Endothelial cell of umbilical vein (primary cell): Measurements from ENCODE around the gene MARK3. TPM values are rescaled to one million over a fixed set of nuclear protein-coding genes. Genes with fewer than 3 reads are reported as not detected.

ENCODE experiments used
- BruUV-seq: library from RNA; stranded (reverse); fragments of 400-500 nt; replicated peaks from 2 replicates; lab custom pipeline; 2021; lab: Mats Ljungman, UMichigan
- CTCF ChIA-PET: fragments of 300-600, 350-600 bp; sonication (Branson Sonifier 250); formaldehyde crosslinking; loops from one replicate; lab custom pipeline; 2021; ENCODE audit warnings: antibody characterized with exemption, inconsistent platforms; lab: Charles Lee
- POLR2A ChIA-PET: fragments of 300-600, 350-600 bp; sonication (Branson Sonifier 250); formaldehyde crosslinking; loops from one replicate; lab custom pipeline; 2021; ENCODE audit warnings: antibody characterized with exemption, inconsistent platforms; lab: Charles Lee
- DNase-seq: peaks from one replicate; pipeline ENCODE4 v3.0.0-alpha.2; 2011; ENCODE audit warnings: low read depth, low spot score
- FAIRE-seq: peaks from 2 replicates; lab custom pipeline; 2011; peaks lifted over from hg19 to GRCh38; lab: Jason Lieb, UNC
- H2AFZ ChIP-seq: 2 replicates; pipeline ENCODE4 v1.6.0; 2012; ENCODE audit warnings: low read depth, low read length, control low read depth, inconsistent platforms
- H3K27ac ChIP-seq: 2 replicates; pipeline ENCODE4 v1.5.1; 2011; ENCODE audit warnings: low read depth, mild to moderate bottlenecking, control low read depth, low read length, moderate library complexity; ENCODE audit not compliant: insufficient read depth
- H3K27me3 ChIP-seq, 2 experiments: 2 replicates each; pipeline versions ENCODE4 v1.6.0 to v1.6.1; 2011; ENCODE audit warnings: low read length in 2 of 2, mixed read lengths in 1 of 2; ENCODE audit not compliant: control insufficient read depth in 2 of 2, insufficient read depth in 2 of 2
- H3K36me3 ChIP-seq, 2 experiments: 2 replicates in 1 of 2; 3 replicates in 1 of 2; pipeline ENCODE4 v1.5.1; 2011; ENCODE audit warnings: low read length in 2 of 2, mild to moderate bottlenecking in 1 of 2, moderate library complexity in 1 of 2; ENCODE audit not compliant: control insufficient read depth in 2 of 2, insufficient read depth in 2 of 2; ENCODE audit errors: extremely low read depth in 1 of 2
- H3K4me1 ChIP-seq: 3 replicates; pipeline ENCODE4 v1.5.1; 2011; ENCODE audit warnings: mild to moderate bottlenecking, low read length; ENCODE audit not compliant: control insufficient read depth, insufficient read depth; ENCODE audit errors: extremely low read depth
- H3K4me2 ChIP-seq: 2 replicates; pipeline ENCODE4 v1.6.1; 2011; ENCODE audit warnings: low read length, control low read depth, mixed read lengths; ENCODE audit not compliant: insufficient read depth
- H3K4me3 ChIP-seq, 3 experiments: fragments of 200-600 bp in 1 of 3; sonication (generic), shearing (Covaris generic) in 1 of 3; replicated peaks in 1 of 3; 2 replicates each; pipeline ENCODE4 v1.5.1; 2011 to 2016; ENCODE audit warnings: control low read depth in 3 of 3, low read length in 3 of 3, mild to moderate bottlenecking in 2 of 3, inconsistent platforms in 1 of 3, low read depth in 1 of 3, moderate library complexity in 1 of 3; ENCODE audit not compliant: insufficient read depth in 1 of 3
- H3K79me2 ChIP-seq: 2 replicates; pipeline ENCODE4 v1.6.0; 2012; ENCODE audit warnings: low read length, inconsistent platforms; ENCODE audit not compliant: control insufficient read depth, insufficient read depth
- H3K9ac ChIP-seq: replicated peaks from 2 replicates; pipeline ENCODE3; 2011; ENCODE audit warnings: low read length, control low read depth; ENCODE audit not compliant: insufficient read depth; ENCODE audit errors: extremely low read depth
- H3K9me1 ChIP-seq: replicated peaks from 3 replicates; pipeline ENCODE4 v1.6.0; 2011; ENCODE audit warnings: mild to moderate bottlenecking, low read length; ENCODE audit not compliant: control insufficient read depth, insufficient read depth; ENCODE audit errors: extremely low read depth
- H3K9me3 ChIP-seq: replicated peaks from 2 replicates; pipeline ENCODE4 v1.5.1; 2012; ENCODE audit warnings: low read length, inconsistent platforms; ENCODE audit not compliant: control insufficient read depth, insufficient read depth
- H4K20me1 ChIP-seq: replicated peaks from 2 replicates; pipeline ENCODE3; 2011; ENCODE audit warnings: mild to moderate bottlenecking, low read length; ENCODE audit not compliant: control insufficient read depth, insufficient read depth; ENCODE audit errors: extremely low read depth
- EZH2 ChIP-seq: IDR thresholded peaks from 2 replicates; pipeline ENCODE4 v1.6.1; 2012; ENCODE audit warnings: borderline replicate concordance, low read depth, mild to moderate bottlenecking, moderate library complexity, low read length, inconsistent platforms; ENCODE audit not compliant: severe bottlenecking
- FOS ChIP-seq: IDR thresholded peaks from 2 replicates; pipeline ENCODE4 v1.6.1; 2011; ENCODE audit warnings: mild to moderate bottlenecking, low read length, moderate library complexity, borderline replicate concordance; ENCODE audit not compliant: insufficient read depth
- GATA2 ChIP-seq: IDR thresholded peaks from 2 replicates; pipeline ENCODE4 v1.7.0; 2011; ENCODE audit warnings: low read depth, mild to moderate bottlenecking, moderate library complexity, mixed read lengths, low read length; ENCODE audit not compliant: insufficient read length, insufficient read depth
- JUN ChIP-seq: IDR thresholded peaks from 2 replicates; pipeline ENCODE4 v1.6.1; 2011; ENCODE audit warnings: borderline replicate concordance, low read depth; ENCODE audit not compliant: insufficient read length, insufficient read depth
- MYC ChIP-seq: IDR thresholded peaks from one replicate; pipeline ENCODE4 v1.6.1; 2011; ENCODE audit warnings: mild to moderate bottlenecking, low read depth, low read length
- POLR2A ChIP-seq: IDR thresholded peaks from 2 replicates; pipeline ENCODE4 v1.6.1; 2012; ENCODE audit warnings: low read depth, mild to moderate bottlenecking, control low read depth, low read length
- POLR2AphosphoS5 ChIP-seq: IDR thresholded peaks from 2 replicates; pipeline ENCODE4 v1.6.1; 2012; ENCODE audit warnings: low read depth, mild to moderate bottlenecking, control low read depth, low read length, moderate library complexity; ENCODE audit not compliant: insufficient read depth
- dilution Hi-C: fragments of 300-500 bp; cut with MboI; formaldehyde crosslinking; loops from one replicate; pipeline ENCODE4 v1.15.0; 2019; ENCODE audit warnings: low sequenced_read_pairs; ENCODE audit not compliant: extremely low pct_ligation_motif_present
- intact Hi-C: fragments of 100-400 bp; cut with micrococcal nuclease; formaldehyde crosslinking; loops from one replicate; pipeline ENCODE4 v1.10.0; 2022
- polyA plus RNA-seq, 4 experiments: library from polyadenylated mRNA; depleted of rRNA in 3 of 4; stranded (reverse) in 3 of 4; unstranded in 1 of 4; fragments of >200 nt; gene quantifications; 2 replicates each; pipeline versions ENCODE4 v1.2.1 to v1.2.3, GENCODE V29; 2011 to 2012; ENCODE audit warnings: missing spikeins in 1 of 4
- total RNA-seq: library from RNA; stranded (reverse); gene quantifications from 2 replicates; pipeline ENCODE4 v1.2.3, GENCODE V29; 2021
- TF ChIP-seq, protein P1 (sequence below): IDR thresholded peaks from 2 replicates; pipeline ENCODE4 v1.6.1; 2011; ENCODE audit not compliant: insufficient read depth, insufficient read length
- TF ChIP-seq, protein P2 (sequence below), 2 donors: IDR thresholded peaks; 1 replicate in 1 of 2; 2 replicates in 1 of 2; pipeline ENCODE4 v1.5.1; 2011; ENCODE audit warnings: low read length in 2 of 2, mild to moderate bottlenecking in 2 of 2, moderate library complexity in 2 of 2, control low read depth in 1 of 2, inconsistent platforms in 1 of 2, low read depth in 1 of 2; ENCODE audit not compliant: insufficient read depth in 1 of 2; ENCODE audit errors: extremely low read depth in 1 of 2

Gene MARK3
- total and polyA plus RNA-seq, 2 donors (not counting 3 experiments of a cell fraction or from before 2014, with no cell fraction given): 46.6 to 96.1 TPM

DNA sequence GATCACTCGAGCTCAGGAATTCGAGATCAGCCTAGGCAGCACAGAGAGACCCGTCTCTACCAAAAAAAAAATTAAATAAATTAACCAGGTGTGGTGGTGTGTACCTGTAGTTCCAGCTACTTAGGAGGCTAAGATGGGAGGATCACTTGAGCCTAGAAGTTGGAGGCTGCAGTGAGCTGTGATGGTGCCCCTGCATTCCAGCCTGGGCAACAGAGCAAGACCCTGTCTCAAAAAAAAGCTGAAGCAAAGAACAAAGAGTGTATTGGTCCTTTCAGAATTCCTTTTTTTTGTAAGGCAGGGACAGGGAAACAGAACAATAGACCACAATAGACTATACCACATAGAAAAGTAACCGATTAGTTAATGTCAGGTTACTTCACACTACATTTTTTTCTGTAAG, 47.4 kb downstream of the MARK3 start:
- no TSS peak for BruUV-seq
- no peak overlapping the region for H3K4me2 ChIP-seq
- intact Hi-C loops: no loop called here
- H3K9me3 ChIP-seq: no peaks in the 10 kb centered on the region
- FAIRE-seq (no peak), DNase-seq (no peak)
- no peaks in the 10 kb centered on the region for H3K27me3 ChIP-seq
- no peak overlapping the region for H3K27ac ChIP-seq
- H3K9ac ChIP-seq: no peak overlapping the region
- TF ChIP-seq, protein P1, sequence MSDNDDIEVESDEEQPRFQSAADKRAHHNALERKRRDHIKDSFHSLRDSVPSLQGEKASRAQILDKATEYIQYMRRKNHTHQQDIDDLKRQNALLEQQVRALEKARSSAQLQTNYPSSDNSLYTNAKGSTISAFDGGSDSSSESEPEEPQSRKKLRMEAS: no peak
- no peak for TF ChIP-seq POLR2A
- TF ChIP-seq POLR2AphosphoS5: no peak
- TF ChIP-seq JUN: no peak
- no peak for TF ChIP-seq GATA2
- no peak for TF ChIP-seq EZH2
- TF ChIP-seq FOS: no peak
- TF ChIP-seq MYC: no peak
- TF ChIP-seq, protein P2, sequence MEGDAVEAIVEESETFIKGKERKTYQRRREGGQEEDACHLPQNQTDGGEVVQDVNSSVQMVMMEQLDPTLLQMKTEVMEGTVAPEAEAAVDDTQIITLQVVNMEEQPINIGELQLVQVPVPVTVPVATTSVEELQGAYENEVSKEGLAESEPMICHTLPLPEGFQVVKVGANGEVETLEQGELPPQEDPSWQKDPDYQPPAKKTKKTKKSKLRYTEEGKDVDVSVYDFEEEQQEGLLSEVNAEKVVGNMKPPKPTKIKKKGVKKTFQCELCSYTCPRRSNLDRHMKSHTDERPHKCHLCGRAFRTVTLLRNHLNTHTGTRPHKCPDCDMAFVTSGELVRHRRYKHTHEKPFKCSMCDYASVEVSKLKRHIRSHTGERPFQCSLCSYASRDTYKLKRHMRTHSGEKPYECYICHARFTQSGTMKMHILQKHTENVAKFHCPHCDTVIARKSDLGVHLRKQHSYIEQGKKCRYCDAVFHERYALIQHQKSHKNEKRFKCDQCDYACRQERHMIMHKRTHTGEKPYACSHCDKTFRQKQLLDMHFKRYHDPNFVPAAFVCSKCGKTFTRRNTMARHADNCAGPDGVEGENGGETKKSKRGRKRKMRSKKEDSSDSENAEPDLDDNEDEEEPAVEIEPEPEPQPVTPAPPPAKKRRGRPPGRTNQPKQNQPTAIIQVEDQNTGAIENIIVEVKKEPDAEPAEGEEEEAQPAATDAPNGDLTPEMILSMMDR (IDR thresholded peaks at IDR 0.05; ENCODE audit: extremely low read depth in 1 of 2, insufficient read depth in 1 of 2, low read depth in 1 of 2, low read length in 2 of 2): no peak
- H3K79me2 ChIP-seq: peaks cover 68% of the 10 kb centered on the region
- H4K20me1 ChIP-seq: no peaks in the 10 kb centered on the region
- dilution Hi-C loops: no loop called here
- H3K36me3 ChIP-seq: peaks cover 4 to 6% of the 10 kb centered on the region in 2 experiments
- no peaks in the 10 kb centered on the region for H3K4me1 ChIP-seq
- POLR2A ChIA-PET: no interaction called here
- no peak overlapping the region for H3K4me3 ChIP-seq
- CTCF ChIA-PET: no interaction called here
- H2AFZ ChIP-seq: no peak overlapping the region
- peaks cover 2% of the 10 kb centered on the region for H3K9me1 ChIP-seq
